HT-29 (cell line): ENCODE measurements around the gene SCD5. TPM values are rescaled to one million over a fixed set of nuclear protein-coding genes. Genes with fewer than 3 reads are reported as not detected.

ENCODE experiments used
- DNase-seq: peaks from one replicate; pipeline ENCODE4 v3.0.0-alpha.2; 2015; ENCODE audit warnings: low spot score
- small RNA-seq: library from RNA; depleted of rRNA; stranded (forward); fragments of <200 nt; gene quantifications from one replicate; pipeline ENCODE3, GENCODE V24; 2014
- total RNA-seq: library from RNA; depleted of rRNA; stranded (reverse); fragments of >200 nt; shearing (Covaris generic); gene quantifications from 2 replicates; pipeline ENCODE4 v1.2.3, GENCODE V29; 2014; rRNA removed

Gene SCD5
- total RNA-seq, 1 experiment from 2014 or later = 0.13 TPM

GRCh38 chr4:82589756-82590155 is 208.8 kb downstream of the SCD5 start:
- no peak for DNase-seq

GRCh38 chr4:82588771-82589270 is 209.8 kb downstream of the SCD5 start:
- no peak for DNase-seq

DNA sequence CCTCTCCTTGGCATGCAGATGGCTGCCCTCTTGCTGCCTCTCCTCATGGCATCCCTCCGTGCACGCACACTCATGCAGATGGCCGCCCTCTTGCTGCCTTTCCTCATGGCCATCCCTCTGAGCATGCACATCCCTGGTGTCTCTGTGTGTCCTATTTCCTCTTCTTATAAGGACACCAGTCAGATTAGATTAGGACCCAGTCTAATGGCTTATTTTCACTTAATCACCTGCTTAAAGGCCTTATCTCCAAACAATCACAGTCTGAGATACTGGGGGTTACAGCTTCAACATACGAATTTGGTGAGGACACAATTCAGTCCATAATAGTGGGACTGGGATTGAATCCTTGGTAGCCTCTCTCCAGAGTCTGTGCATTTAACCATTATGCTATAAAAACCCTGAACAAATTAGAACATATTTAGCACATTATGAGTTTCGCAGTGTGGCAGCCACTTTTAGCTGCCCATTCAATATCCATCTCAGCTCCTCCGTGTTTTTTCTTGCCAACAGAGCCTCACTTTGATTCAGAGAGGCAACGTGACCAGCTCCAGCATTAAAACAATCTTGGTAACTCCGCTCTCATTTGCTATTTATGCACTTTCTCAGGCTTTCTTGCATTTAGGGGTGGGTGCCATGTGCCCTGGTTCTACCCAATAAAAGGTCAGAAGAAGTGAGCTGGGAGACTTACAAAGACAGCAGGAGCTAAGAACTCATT is 210.6 kb downstream of the SCD5 start:
- no peak for DNase-seq

- no peak for DNase-seq
Measured at GRCh38 chr4:82585690-82586435, 212.7 kb downstream of the SCD5 start.

DNA sequence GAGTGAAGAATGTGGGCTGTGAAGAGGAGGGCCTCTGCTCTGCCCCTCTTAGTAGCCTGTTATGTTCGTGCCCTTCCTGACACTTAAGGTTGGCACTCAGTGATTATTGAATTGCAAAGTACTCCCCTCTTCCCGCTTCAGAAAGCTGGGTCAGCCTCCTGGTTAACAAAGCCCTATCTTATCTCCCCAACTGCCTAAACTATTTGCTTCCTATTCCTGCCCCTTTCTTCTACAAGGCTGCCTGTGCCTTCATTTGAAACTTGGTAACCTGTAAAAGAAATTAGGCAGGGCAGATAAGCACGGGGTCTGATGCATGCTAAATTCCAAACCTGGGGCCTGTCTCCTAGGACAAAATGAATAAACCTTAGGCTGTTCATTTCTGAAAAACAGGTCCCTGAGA is 213.7 kb downstream of the SCD5 start:
- no peak for DNase-seq

GRCh38 chr4:82583897-82584587 is 214.6 kb downstream of the SCD5 start:
- DNase-seq = no peak

DNA sequence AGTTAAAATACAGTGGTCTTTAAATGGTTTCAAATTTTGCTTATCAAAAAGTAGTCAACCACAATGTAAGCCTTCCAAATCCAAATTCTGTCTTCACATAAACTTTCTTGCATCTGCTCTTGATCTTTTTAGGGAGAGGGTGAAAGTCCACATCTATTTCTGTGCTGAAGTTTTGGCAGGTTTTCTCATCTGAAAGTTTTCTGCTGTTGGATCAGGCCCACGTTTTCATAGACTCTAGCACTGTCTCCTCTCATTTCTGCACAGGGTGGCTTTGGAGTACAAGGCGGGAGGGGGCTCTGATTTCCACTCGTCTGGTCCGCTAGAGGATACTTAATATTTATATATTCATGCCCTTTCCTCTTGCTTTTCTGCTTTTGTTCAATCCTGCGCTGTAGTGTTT is 218.7 kb downstream of the SCD5 start:
- no peak for DNase-seq

Small RNAs within 50 kb of the gene (small RNA-seq; reads per million reads assigned to genes)
- gene MIR575 = not detected

Other genes with a start within 250 kb of the SCD5 start
- gene TMEM150C, start 236.8 kb downstream of the SCD5 start, total RNA-seq = not detected in 2 replicates
- gene SEC31A, start 92.4 kb upstream of the SCD5 start, total RNA-seq = 60.6 and 68.9 TPM in 2 replicates
- gene THAP9, start 101.9 kb upstream of the SCD5 start, total RNA-seq = 3.3 and 3.4 TPM in 2 replicates
- 17.4 and 17.5 TPM in 2 replicates for gene LIN54, start 212.0 kb upstream of the SCD5 start, total RNA-seq
- 21.9 and 27.0 TPM in 2 replicates for gene COPS4, start 236.4 kb upstream of the SCD5 start, total RNA-seq